ENCODE results near the gene GPR152. TPM values are rescaled to one million over a fixed set of nuclear protein-coding genes. Genes with fewer than 3 reads are reported as not detected.

GPR152 gene
- total RNA-seq, 2 experiments from 2014 or later = not detected

GRCh38 chr11:67439321-67440228, 13.0 kb downstream of the GPR152 start:
- H3K4me1 Mint-ChIP-seq = peaks cover 34% of the 10 kb centered on the region
- H3K27ac Mint-ChIP-seq = peak overlapping the region; percentile 96

GRCh38 chr11:67438158-67438902, 14.2 kb downstream of the GPR152 start:
- POLR2A ChIA-PET = interaction anchor here (0.6 to 16.3 kb wide), 25 partner anchors 7 to 210 kb away, joined by 3 to 491 read pairs (median 8); partner anchors contain the start of genes AIP, ANKRD13D, CABP4 and CARNS1
- ATAC-seq (ENCODE audit: low read depth) = peak; percentile 43
- DNase-seq = peak; percentile 86
- H3K4me1 Mint-ChIP-seq = peaks cover 35% of the 10 kb centered on the region
- peak overlapping the region; percentile 96 for H3K27ac Mint-ChIP-seq
- H3K36me3 Mint-ChIP-seq = peaks cover 29% of the 10 kb centered on the region
- no peaks in the 10 kb centered on the region for H3K27me3 Mint-ChIP-seq
- peak overlapping the region; percentile 98 for H3K4me3 Mint-ChIP-seq
- H3K9me3 Mint-ChIP-seq = no peaks in the 10 kb centered on the region

More at GRCh38 chr11:67439321-67440228, 13.0 kb downstream of the GPR152 start:
- POLR2A ChIA-PET = interaction anchor here (0.5 to 16.3 kb wide), 13 partner anchors 8 to 207 kb away, joined by 5 to 491 read pairs (median 39); partner anchors contain the start of genes AIP, CARNS1, PITPNM1 and PPP1CA
- no peaks in the 10 kb centered on the region for H3K9me3 Mint-ChIP-seq
- no peaks in the 10 kb centered on the region for H3K27me3 Mint-ChIP-seq
- peak overlapping the region; percentile 98 for H3K4me3 Mint-ChIP-seq
- peaks cover 29% of the 10 kb centered on the region for H3K36me3 Mint-ChIP-seq
- ATAC-seq (ENCODE audit: low read depth) = no peak
- DNase-seq = peak; percentile 61

DNA sequence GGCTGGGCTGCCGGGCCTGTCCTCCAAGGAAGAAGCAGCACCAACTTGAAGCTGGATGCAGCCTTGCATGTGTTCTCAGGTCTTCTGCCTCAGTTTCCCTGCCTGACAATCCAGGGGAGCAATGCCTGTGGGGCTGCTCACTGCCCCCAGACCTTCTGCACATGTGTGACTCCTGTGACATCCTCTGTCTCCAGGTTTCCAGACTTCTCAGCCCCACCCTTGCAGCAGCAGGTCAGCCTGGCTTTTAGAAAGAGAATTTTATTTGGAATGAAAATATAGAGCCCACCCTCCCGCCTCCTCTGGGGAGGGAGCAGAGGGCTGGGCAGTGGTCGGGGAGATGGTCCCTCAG, 14.7 kb downstream of the GPR152 start:
- H3K4me1 Mint-ChIP-seq = peaks cover 38% of the 10 kb centered on the region
- no peaks in the 10 kb centered on the region for H3K9me3 Mint-ChIP-seq
- no peak for ATAC-seq (ENCODE audit: low read depth)
- POLR2A ChIA-PET = interaction anchor here (0.7 to 16.3 kb wide), 25 partner anchors 8 to 211 kb away, joined by 3 to 491 read pairs (median 8); partner anchors contain the start of genes AIP, ANKRD13D, CABP4 and CARNS1
- peaks cover 29% of the 10 kb centered on the region for H3K36me3 Mint-ChIP-seq
- H3K27ac Mint-ChIP-seq = peak overlapping the region; percentile 96
- DNase-seq = no peak
- H3K27me3 Mint-ChIP-seq = no peaks in the 10 kb centered on the region
- peak overlapping the region; percentile 98 for H3K4me3 Mint-ChIP-seq

- H3K27ac Mint-ChIP-seq = peak within 1 kb of the TSS; percentile 96
- peaks cover 40% of the 10 kb centered on the region for H3K4me1 Mint-ChIP-seq
- H3K9me3 Mint-ChIP-seq = no peaks in the 10 kb centered on the region
- peak; percentile 85 for DNase-seq
- ATAC-seq (ENCODE audit: low read depth) = peak; percentile 46
- peaks cover 30% of the 10 kb centered on the region for H3K36me3 Mint-ChIP-seq
- POLR2A ChIA-PET = interaction anchor here (0.6 to 16.3 kb wide), 30 partner anchors 8 to 212 kb away, joined by 3 to 491 read pairs (median 8); partner anchors contain the start of genes AIP, ANKRD13D, CABP4 and CARNS1
- H3K4me3 Mint-ChIP-seq = peak within 1 kb of the TSS; percentile 98
- no peaks in the 10 kb centered on the region for H3K27me3 Mint-ChIP-seq
Measured at GRCh38 chr11:67437082-67437808, 15.3 kb downstream of the GPR152 start, which contains the start of gene PTPRCAP. Gene PTPRCAP, minus strand, starts transcription at chr11:67437682. Its CDS starts 63 bp downstream, at chr11:67437619.

- Mint-ChIP-seq H3K36me3 (peaks cover 37% of the 10 kb centered on the region), H3K4me3 (peak overlapping the region; percentile 98), H3K27ac (peak overlapping the region; percentile 96), H3K9me3 (no peaks in the 10 kb centered on the region), H3K4me1 (peaks cover 47% of the 10 kb centered on the region), H3K27me3 (no peaks in the 10 kb centered on the region)
- POLR2A ChIA-PET = interaction anchor here (0.6 to 16.3 kb wide), 24 partner anchors 8 to 213 kb away, joined by 3 to 491 read pairs (median 9); partner anchors contain the start of genes ACY3, AIP, CABP4 and CARNS1
- peak; percentile 79 for DNase-seq
- ATAC-seq (ENCODE audit: low read depth) = peak; percentile 40
Measured at GRCh38 chr11:67436459-67437081, 16.0 kb downstream of the GPR152 start.

DNA sequence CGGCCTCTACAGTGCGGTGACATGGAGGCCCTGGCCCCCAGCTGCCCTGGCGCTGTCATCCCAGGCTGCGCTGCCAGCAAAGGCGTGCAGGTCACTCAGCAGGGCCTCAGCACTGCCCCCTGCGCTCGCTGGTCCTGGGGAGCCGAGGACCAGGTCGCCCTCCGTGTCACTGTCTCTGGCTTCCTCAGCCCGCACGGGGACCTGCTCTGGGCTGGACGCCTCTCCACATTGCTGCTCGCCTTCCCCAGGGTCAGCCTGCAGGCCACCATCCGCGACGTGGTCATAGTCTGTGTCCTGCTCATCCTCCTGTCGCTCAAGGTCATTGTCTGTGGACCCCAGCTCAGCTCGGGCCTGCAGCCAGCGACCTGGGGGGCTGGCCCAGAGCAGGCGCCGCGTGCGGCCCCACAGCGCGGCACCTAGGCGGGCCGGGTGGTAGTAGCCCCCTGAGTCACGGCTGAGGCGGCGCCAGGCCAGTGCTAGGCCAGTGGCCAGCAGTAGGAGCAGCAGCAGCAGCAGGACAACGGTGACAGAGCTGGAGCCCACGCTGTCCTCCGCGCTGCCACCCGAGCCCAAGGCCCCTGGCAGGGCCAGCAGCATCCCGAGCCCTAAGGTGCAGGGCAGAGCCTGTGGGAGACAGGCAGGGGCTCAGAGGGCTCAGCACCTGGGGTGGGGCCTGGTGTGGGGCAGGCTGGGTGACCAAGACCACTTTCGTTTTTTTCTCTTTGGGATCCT, 16.6 kb downstream of the GPR152 start:
- no peaks in the 10 kb centered on the region for H3K9me3 Mint-ChIP-seq
- peak; percentile 4 for ATAC-seq (ENCODE audit: low read depth)
- DNase-seq = peak; percentile 56
- no peaks in the 10 kb centered on the region for H3K27me3 Mint-ChIP-seq
- POLR2A ChIA-PET = interaction anchor here (0.5 to 16.3 kb wide), 17 partner anchors 7 to 214 kb away, joined by 3 to 491 read pairs (median 32); partner anchors contain the start of genes ACY3, AIP, CARNS1 and PITPNM1
- peak overlapping the region; percentile 96 for H3K27ac Mint-ChIP-seq
- H3K4me1 Mint-ChIP-seq = peaks cover 45% of the 10 kb centered on the region
- peak overlapping the region; percentile 98 for H3K4me3 Mint-ChIP-seq
- peaks cover 37% of the 10 kb centered on the region for H3K36me3 Mint-ChIP-seq

GRCh38 chr11:67435031-67435726, 17.4 kb downstream of the GPR152 start:
- POLR2A ChIA-PET = interaction anchor here (0.5 to 16.3 kb wide), 14 partner anchors 8 to 82 kb away, joined by 3 to 491 read pairs (median 14); partner anchors contain the start of genes AIP, CARNS1, CLCF1 and CORO1B

GRCh38 chr11:67434395-67434881, 18.1 kb downstream of the GPR152 start:
- Mint-ChIP-seq H3K4me3 (peak overlapping the region; percentile 98), H3K27me3 (no peaks in the 10 kb centered on the region), H3K4me1 (peaks cover 41% of the 10 kb centered on the region), H3K27ac (peak overlapping the region; percentile 78), H3K9me3 (no peaks in the 10 kb centered on the region), H3K36me3 (peaks cover 37% of the 10 kb centered on the region)
- ATAC-seq (ENCODE audit: low read depth) = no peak
- DNase-seq = no peak
- POLR2A ChIA-PET = interaction anchor here (0.7 to 16.3 kb wide), 8 partner anchors 9 to 61 kb away, joined by 3 to 491 read pairs (median 4); partner anchors contain the start of genes CARNS1, CLCF1, CORO1B and PPP1CA

More at GRCh38 chr11:67435031-67435726, 17.4 kb downstream of the GPR152 start:
- Mint-ChIP-seq H3K4me3 (peak overlapping the region; percentile 98), H3K9me3 (no peaks in the 10 kb centered on the region), H3K27ac (peak overlapping the region; percentile 89), H3K36me3 (peaks cover 40% of the 10 kb centered on the region), H3K27me3 (no peaks in the 10 kb centered on the region), H3K4me1 (peaks cover 44% of the 10 kb centered on the region)
- ATAC-seq (ENCODE audit: low read depth) (no peak), DNase-seq (peak; percentile 52)

- Mint-ChIP-seq H3K4me3 (peak overlapping the region; percentile 98), H3K9me3 (no peaks in the 10 kb centered on the region), H3K27me3 (no peaks in the 10 kb centered on the region), H3K36me3 (peaks cover 32% of the 10 kb centered on the region), H3K27ac (peak overlapping the region; percentile 78), H3K4me1 (peaks cover 37% of the 10 kb centered on the region)
- POLR2A ChIA-PET = interaction anchor here (1.0 to 16.3 kb wide), 7 partner anchors 9 to 52 kb away, joined by 3 to 491 read pairs (median 4); partner anchors contain the start of genes CARNS1, CORO1B, PPP1CA and TBC1D10C
- DNase-seq = peak; percentile 53
- ATAC-seq (ENCODE audit: low read depth) = no peak
Measured at GRCh38 chr11:67433536-67434394, 18.8 kb downstream of the GPR152 start.
